ENCODE results near the gene PAX3.
"Not testable (repeated sequence)": the region's sequence is repeated elsewhere in the genome, so short reads cannot be mapped to it uniquely, and the experiment has no call there.

PAX3 gene

DNA sequence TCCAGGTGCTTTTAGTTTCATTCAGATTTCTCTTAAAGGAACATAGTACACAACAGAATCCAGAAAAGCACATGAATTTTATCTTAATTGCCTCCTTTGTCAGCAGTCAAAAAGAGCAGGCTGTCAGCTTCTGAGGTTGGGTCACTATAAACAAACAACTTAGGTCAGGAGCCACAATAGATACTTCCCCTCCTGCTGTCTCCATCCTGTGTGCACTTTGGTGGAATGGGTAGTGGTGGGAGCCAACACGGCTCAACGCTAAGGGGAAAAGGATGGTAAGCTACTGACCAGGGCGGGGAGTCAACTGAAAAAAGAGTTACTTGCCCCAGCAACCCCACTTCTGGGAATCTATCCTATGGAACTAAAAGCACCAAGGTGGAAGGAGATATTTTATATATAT is 121.9 kb downstream of the PAX3 start:
- TF ChIP-seq, protein P1, sequence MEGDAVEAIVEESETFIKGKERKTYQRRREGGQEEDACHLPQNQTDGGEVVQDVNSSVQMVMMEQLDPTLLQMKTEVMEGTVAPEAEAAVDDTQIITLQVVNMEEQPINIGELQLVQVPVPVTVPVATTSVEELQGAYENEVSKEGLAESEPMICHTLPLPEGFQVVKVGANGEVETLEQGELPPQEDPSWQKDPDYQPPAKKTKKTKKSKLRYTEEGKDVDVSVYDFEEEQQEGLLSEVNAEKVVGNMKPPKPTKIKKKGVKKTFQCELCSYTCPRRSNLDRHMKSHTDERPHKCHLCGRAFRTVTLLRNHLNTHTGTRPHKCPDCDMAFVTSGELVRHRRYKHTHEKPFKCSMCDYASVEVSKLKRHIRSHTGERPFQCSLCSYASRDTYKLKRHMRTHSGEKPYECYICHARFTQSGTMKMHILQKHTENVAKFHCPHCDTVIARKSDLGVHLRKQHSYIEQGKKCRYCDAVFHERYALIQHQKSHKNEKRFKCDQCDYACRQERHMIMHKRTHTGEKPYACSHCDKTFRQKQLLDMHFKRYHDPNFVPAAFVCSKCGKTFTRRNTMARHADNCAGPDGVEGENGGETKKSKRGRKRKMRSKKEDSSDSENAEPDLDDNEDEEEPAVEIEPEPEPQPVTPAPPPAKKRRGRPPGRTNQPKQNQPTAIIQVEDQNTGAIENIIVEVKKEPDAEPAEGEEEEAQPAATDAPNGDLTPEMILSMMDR (IDR thresholded peaks at IDR 0.05; ENCODE audit: low read depth, low read length), result no peak
- no peak overlapping the region for H3K4me3 ChIP-seq (replicated peaks in 1 of 2; ENCODE audit: low read depth in 2 of 2, low read length in 2 of 2)
- no peak for DNase-seq (ENCODE audit: low read depth in 2 of 2)

DNA sequence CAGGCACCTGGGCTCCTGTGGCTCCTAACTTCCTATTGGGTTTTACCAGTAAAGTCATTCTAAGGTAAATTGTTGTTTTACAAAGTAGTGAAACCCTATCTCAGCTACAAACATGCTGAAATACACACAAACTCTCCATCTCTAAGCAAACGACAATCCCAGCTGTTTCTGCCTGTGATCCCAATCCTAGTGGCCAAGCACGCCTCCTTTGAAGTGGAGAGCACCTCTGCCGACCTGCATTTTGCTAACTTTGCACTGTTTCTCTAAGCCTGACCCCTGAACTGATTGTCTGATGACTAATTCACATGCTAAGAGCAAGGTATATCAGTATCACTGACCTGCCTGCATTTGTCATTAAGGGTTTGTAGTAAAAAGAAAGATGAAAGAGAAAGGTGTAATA is 124.3 kb downstream of the PAX3 start:
- TF ChIP-seq, protein P1 (IDR thresholded peaks at IDR 0.05; ENCODE audit: low read depth, low read length), result no peak
- no peak for DNase-seq (ENCODE audit: low read depth in 2 of 2)
- no peak overlapping the region for H3K4me3 ChIP-seq (replicated peaks in 1 of 2; ENCODE audit: low read depth in 2 of 2, low read length in 2 of 2)

DNA sequence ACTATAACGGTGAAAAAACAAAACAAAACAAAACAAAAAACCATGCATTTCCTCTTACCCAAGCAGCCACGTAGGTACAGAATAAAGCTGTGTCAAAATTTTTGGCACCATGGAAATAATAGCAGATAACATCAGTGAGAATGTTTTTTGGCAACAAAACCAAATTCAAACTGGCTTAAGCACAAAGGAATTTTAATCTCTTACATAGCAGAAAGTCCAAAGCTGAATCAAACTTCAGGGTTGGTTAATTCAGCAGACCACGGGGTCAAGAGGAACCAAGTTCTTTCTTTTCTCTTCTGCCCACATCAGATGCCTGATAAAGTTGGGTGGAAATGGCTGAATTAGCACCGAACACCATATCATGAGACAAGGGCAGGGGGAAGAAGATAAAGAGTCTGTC is 129.5 kb downstream of the PAX3 start:
- TF ChIP-seq, protein P1 (IDR thresholded peaks at IDR 0.05; ENCODE audit: low read depth, low read length), result no peak
- DNase-seq (ENCODE audit: low read depth in 2 of 2), result peak in 1 of 2 donors; percentile 3
- no peak overlapping the region for H3K4me3 ChIP-seq (replicated peaks in 1 of 2; ENCODE audit: low read depth in 2 of 2, low read length in 2 of 2)

DNA sequence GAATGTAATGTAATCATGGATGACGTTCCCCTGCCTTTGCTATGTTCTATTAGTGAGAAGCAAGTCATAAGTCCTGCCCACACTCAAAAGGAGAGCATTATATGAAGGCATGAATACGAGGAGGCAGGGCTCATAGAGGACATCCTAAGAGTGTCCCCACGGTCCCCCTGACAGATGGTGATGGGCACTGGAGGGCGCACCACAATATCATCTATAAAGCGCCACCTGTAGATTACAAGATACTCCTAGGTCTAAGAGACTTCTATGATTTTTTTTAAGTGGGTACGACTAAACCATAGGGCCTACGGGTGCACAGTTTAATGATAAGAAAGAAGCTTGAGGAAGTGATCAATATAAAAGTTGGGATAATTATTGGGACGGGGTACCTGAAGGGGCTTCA is 131.0 kb downstream of the PAX3 start:
- H3K4me3 ChIP-seq (replicated peaks in 1 of 2; ENCODE audit: low read depth in 2 of 2, low read length in 2 of 2), result no peak overlapping the region
- TF ChIP-seq, protein P1 (IDR thresholded peaks at IDR 0.05; ENCODE audit: low read depth, low read length), result no peak
- no peak for DNase-seq (ENCODE audit: low read depth in 2 of 2)

DNA sequence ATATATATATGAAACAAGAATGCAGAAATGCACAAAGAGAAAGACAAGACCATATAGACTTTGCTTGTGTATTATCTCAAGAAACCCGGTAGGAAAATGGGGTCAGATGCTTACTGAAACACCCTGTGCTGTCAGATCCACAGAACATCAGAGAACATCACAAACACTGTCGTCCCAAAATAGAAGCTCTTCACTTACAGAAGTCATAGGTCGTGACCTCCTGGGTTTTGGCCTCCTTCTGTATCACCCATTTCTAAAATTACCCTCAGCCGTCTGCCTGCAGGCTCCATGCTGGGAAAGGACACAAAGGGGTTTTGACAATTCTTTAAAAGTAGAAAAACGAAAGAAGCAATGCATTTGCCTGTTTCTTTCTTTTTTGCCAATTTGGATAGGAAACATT is 137.9 kb downstream of the PAX3 start:
- TF ChIP-seq, protein P1 (IDR thresholded peaks at IDR 0.05; ENCODE audit: low read depth, low read length), result no peak
- DNase-seq (ENCODE audit: low read depth in 2 of 2), result no peak
- no peak overlapping the region for H3K4me3 ChIP-seq (replicated peaks in 1 of 2; ENCODE audit: low read depth in 2 of 2, low read length in 2 of 2)

DNA sequence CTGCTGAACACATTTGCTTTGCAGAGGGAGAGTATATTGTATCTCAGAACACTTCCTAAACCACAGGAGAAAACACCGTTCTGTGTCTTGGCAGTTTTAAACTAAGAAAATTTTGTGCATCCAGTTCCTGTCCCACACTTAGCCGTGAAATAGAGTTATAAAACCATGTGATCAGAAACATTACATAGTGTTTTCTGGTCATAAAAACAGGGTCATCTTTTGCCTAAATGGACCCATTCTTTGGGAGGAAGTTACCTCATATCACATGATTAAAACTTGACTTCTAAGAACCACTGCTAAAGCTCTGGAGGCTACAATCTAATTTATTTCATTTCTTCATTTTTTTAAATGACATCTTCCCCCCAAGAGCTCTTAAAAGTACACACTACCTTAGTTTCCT is 138.7 kb downstream of the PAX3 start:
- DNase-seq (ENCODE audit: low read depth in 2 of 2), result no peak
- no peak overlapping the region for H3K4me3 ChIP-seq (replicated peaks in 1 of 2; ENCODE audit: low read depth in 2 of 2, low read length in 2 of 2)
- TF ChIP-seq, protein P1 (IDR thresholded peaks at IDR 0.05; ENCODE audit: low read depth, low read length), result no peak

DNA sequence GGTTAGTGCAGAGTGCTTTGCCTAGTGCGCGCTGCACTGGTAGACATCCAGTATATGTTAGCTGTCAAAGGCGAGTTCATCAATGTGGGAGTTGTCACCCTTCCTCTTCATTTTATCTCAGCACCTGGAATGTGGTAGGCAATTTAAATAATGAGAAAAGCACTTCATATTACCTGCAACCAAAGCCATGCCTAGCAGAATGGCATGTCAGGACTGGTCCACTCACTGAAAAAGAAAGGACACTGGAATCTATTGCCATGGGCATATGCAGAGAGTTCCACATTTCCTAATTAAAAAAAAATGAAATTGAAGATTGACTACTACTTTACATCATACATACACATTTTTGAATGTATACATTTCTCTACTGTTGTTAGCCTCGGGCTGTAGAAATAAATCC is 139.6 kb downstream of the PAX3 start:
- DNase-seq (ENCODE audit: low read depth in 2 of 2), result no peak
- H3K4me3 ChIP-seq (replicated peaks in 1 of 2; ENCODE audit: low read depth in 2 of 2, low read length in 2 of 2), result no peak overlapping the region
- TF ChIP-seq, protein P1 (IDR thresholded peaks at IDR 0.05; ENCODE audit: low read depth, low read length), result no peak

DNA sequence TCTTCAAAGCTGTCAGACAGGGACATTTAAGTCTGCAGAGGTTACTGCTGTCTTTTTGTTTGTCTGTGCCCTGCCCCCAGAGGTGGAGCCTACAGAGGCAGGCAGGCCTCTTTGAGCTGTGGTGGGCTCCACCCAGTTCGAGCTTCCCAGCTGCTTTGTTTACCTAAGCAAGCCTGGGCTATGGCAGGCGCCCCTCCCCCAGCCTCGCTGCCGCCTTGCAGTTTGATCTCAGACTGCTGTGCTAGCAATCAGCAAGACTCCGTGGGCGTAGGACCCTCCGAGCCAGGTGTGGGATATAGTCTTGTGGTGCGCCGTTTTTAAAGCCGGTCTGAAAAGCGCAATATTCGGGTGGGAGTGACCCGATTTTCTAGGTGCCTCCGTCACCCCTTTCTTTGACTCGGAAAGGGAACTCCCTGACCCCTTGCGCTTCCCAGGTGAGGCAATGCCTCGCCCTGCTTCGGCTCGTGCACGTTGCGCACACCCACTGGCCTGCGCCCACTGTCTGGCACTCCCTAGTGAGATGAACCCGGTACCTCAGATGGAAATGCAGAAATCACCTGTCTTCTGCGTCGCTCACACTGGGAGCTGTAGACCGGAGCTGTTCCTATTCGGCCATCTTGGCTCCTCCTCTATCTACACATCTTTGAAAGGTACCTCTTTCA is 143.7 kb downstream of the PAX3 start:
- H3K4me3 ChIP-seq (replicated peaks in 1 of 2; ENCODE audit: low read depth in 2 of 2, low read length in 2 of 2); DNase-seq (ENCODE audit: low read depth in 2 of 2): not testable (repeated sequence)
